SU-DHL-6 (cell line): Measurements from ENCODE around the gene TPSB2.

Experiments used
- CTCF ChIP-seq: fragments of 200-600 bp; sonication (generic); IDR thresholded peaks from one replicate; pipeline ENCODE4 v1.5.1; 2017; ENCODE audit warnings: antibody characterized with exemption, mild to moderate bottlenecking, low read length, moderate library complexity; ENCODE audit not compliant: insufficient read depth, poor library complexity, severe bottlenecking
- EZH2phosphoT487 ChIP-seq: fragments of 200-600 bp; sonication (generic), shearing (Covaris generic); conservative IDR thresholded peaks from 2 replicates; pipeline ENCODE4 v1.6.1; 2018; ENCODE audit warnings: mild to moderate bottlenecking, antibody characterized with exemption, low read length, moderate library complexity, mixed read lengths

- TF ChIP-seq CTCF (no peak), EZH2phosphoT487 (no peak)
Measured at GRCh38 chr16:1195393-1195666, 34.7 kb downstream of the TPSB2 start.
